T-helper 2 cell treated with Interferon-gamma antibody and Interleukin-4, amounts not matched to agents 5 μg/mL and 100 μg/mL, for 36 hours (primary cell): Measurements from ENCODE around the gene MYZAP.

ENCODE experiments used
- DNase-seq: peaks from one replicate; pipeline ENCODE4 v3.0.0; 2021; ENCODE audit warnings: low spot score
- H3K27ac Mint-ChIP-seq: one replicate; pipeline ENCODE4 v1.8.0; 2021; ENCODE audit warnings: mild to moderate bottlenecking, mixed read lengths
- H3K27me3 Mint-ChIP-seq: one replicate; pipeline ENCODE4 v1.8.0; 2021; ENCODE audit warnings: low read depth, mixed read lengths
- H3K36me3 Mint-ChIP-seq: one replicate; pipeline ENCODE4 v1.8.0; 2021; ENCODE audit warnings: low read depth, mixed read lengths
- H3K4me1 Mint-ChIP-seq: one replicate; pipeline ENCODE4 v1.8.0; 2021; ENCODE audit warnings: low read depth, mixed read lengths
- H3K4me3 Mint-ChIP-seq: one replicate; pipeline ENCODE4 v1.8.0; 2022; ENCODE audit warnings: mild to moderate bottlenecking, moderate library complexity, mixed read lengths
- H3K9me3 Mint-ChIP-seq: one replicate; pipeline ENCODE4 v1.8.0; 2021; ENCODE audit warnings: mixed read lengths

MYZAP gene

GRCh38 chr15:57635300-57635909, 43.7 kb downstream of the MYZAP start:
- H3K36me3 Mint-ChIP-seq: no peaks in the 10 kb centered on the region
- no peak overlapping the region for H3K4me3 Mint-ChIP-seq
- H3K27me3 Mint-ChIP-seq: peaks cover 5% of the 10 kb centered on the region
- no peaks in the 10 kb centered on the region for H3K9me3 Mint-ChIP-seq
- no peak for DNase-seq
- H3K27ac Mint-ChIP-seq: no peak overlapping the region
- H3K4me1 Mint-ChIP-seq: no peaks in the 10 kb centered on the region

DNA sequence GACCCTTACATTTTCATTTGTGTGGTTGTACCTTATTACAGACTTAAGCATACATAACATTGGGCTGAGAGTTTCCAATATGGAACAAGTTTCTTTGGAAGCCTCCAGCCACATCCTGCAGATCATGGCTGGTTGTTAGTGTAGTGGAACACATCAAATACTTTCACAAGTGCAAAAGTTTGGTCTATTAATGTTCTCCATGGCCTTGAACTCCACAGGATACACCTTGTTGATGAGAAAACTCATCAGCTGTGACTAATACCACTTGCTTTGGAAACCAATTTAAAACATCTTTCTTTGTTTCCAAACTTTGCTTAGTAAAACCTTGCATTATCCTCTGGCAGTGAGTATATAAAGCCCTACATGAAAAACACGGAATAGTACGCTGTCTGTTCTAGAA, 46.1 kb downstream of the MYZAP start:
- Mint-ChIP-seq H3K36me3 (no peaks in the 10 kb centered on the region), H3K4me3 (no peak overlapping the region), H3K27ac (no peak overlapping the region), H3K9me3 (no peaks in the 10 kb centered on the region), H3K4me1 (peaks cover 4% of the 10 kb centered on the region), H3K27me3 (peaks cover 5% of the 10 kb centered on the region)
- DNase-seq: no peak

GRCh38 chr15:57639306-57639705, 47.6 kb downstream of the MYZAP start:
- Mint-ChIP-seq H3K4me3 (no peak overlapping the region), H3K36me3 (no peaks in the 10 kb centered on the region), H3K4me1 (peaks cover 4% of the 10 kb centered on the region), H3K9me3 (no peaks in the 10 kb centered on the region), H3K27me3 (peaks cover 8% of the 10 kb centered on the region), H3K27ac (no peak overlapping the region)
- no peak for DNase-seq

- no peak overlapping the region for H3K27ac Mint-ChIP-seq
- H3K4me3 Mint-ChIP-seq: no peak overlapping the region
- H3K36me3 Mint-ChIP-seq: no peaks in the 10 kb centered on the region
- H3K4me1 Mint-ChIP-seq: peaks cover 4% of the 10 kb centered on the region
- H3K27me3 Mint-ChIP-seq: peaks cover 8% of the 10 kb centered on the region
- no peak for DNase-seq
- no peaks in the 10 kb centered on the region for H3K9me3 Mint-ChIP-seq
Measured at GRCh38 chr15:57640930-57641682, 49.4 kb downstream of the MYZAP start.

DNA sequence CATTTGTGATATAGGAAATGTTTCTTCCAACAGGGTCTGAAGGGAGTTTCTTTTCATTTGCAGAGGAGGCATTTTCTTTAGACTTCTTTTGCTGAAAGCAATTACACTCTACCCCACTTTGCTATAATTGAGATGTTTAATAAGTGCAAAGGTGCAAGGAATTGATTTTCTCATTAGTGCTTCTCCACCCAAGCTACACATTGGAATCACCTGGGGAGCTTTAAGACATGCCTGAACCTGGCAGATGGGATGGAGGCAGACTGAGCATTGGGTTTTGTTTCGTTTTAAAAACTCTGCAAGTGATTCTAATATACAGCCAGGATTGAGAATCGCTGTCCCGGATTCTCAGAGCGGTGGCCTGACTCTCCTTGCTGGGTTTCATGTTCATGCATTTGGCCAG, 52.1 kb downstream of the MYZAP start:
- no peak overlapping the region for H3K4me3 Mint-ChIP-seq
- peaks cover 6% of the 10 kb centered on the region for H3K27me3 Mint-ChIP-seq
- no peaks in the 10 kb centered on the region for H3K36me3 Mint-ChIP-seq
- H3K27ac Mint-ChIP-seq: no peak overlapping the region
- H3K9me3 Mint-ChIP-seq: no peaks in the 10 kb centered on the region
- H3K4me1 Mint-ChIP-seq: peaks cover 4% of the 10 kb centered on the region
- no peak for DNase-seq

GRCh38 chr15:57646087-57646486, 54.4 kb downstream of the MYZAP start:
- Mint-ChIP-seq H3K27ac (no peak overlapping the region), H3K9me3 (no peaks in the 10 kb centered on the region), H3K4me3 (no peak overlapping the region), H3K27me3 (peaks cover 6% of the 10 kb centered on the region), H3K4me1 (peaks cover 4% of the 10 kb centered on the region), H3K36me3 (no peaks in the 10 kb centered on the region)
- no peak for DNase-seq

DNA sequence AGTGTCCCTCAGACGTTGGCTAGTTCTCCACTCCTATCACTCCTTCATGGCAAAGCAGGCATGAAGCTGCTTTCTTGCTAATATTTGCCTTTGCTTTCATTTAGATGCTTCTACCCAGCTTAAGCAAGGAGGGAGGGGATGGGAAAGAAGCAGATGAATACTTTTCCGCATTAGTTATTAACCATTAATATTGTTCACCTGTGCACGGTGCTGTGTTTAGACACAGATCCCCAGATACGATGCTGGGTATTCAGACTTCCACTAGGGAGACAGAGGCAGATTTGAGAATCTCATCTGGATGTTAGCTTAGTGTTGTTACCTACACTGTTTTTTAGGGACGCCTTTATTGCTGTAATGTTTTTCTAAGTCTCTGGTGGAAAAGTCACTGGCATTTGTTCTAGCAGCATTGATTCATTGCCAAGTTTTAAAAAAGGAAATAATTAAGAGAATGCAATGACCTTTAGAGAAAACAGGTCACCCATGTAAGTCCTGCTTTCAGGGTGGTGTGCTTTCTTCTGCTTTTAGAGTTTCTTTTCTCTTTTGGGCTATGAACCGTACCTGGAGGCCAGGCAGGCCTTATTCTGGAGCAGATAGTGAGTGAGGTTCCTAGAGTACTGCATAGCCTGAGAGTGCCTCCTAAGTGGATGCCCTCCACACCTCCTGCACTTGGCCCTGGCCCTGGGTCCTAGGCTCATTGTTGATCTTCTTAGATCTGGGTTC, 55.5 kb downstream of the MYZAP start:
- H3K27ac Mint-ChIP-seq: no peak overlapping the region
- peaks cover 6% of the 10 kb centered on the region for H3K27me3 Mint-ChIP-seq
- H3K9me3 Mint-ChIP-seq: no peaks in the 10 kb centered on the region
- no peak overlapping the region for H3K4me3 Mint-ChIP-seq
- peaks cover 7% of the 10 kb centered on the region for H3K4me1 Mint-ChIP-seq
- H3K36me3 Mint-ChIP-seq: no peaks in the 10 kb centered on the region
- no peak for DNase-seq

DNA sequence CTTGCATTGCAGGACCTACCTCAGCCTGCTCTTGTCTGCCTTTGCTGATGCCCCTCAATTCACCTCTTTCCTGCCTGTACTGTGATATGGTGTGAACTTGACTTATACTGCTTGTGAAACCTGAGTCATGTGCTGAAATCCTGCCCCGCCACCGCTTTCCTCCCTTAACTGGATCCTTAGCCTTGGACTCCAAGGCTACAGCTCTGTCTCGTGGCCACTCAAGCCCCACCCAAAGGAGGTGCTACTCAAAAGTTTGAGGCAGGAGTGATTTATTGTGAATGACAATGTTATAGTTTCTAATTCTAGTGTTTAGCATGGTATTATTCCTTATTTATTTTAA, 56.1 kb downstream of the MYZAP start:
- Mint-ChIP-seq H3K9me3 (no peaks in the 10 kb centered on the region), H3K4me1 (peaks cover 8% of the 10 kb centered on the region), H3K27me3 (peaks cover 6% of the 10 kb centered on the region), H3K27ac (no peak overlapping the region), H3K36me3 (no peaks in the 10 kb centered on the region), H3K4me3 (no peak overlapping the region)
- no peak for DNase-seq

GRCh38 chr15:57649138-57649537, 57.4 kb downstream of the MYZAP start:
- Mint-ChIP-seq H3K27ac (no peak overlapping the region), H3K4me3 (no peak overlapping the region), H3K4me1 (peaks cover 8% of the 10 kb centered on the region), H3K36me3 (no peaks in the 10 kb centered on the region), H3K27me3 (peaks cover 3% of the 10 kb centered on the region), H3K9me3 (no peaks in the 10 kb centered on the region)
- DNase-seq: no peak

DNA sequence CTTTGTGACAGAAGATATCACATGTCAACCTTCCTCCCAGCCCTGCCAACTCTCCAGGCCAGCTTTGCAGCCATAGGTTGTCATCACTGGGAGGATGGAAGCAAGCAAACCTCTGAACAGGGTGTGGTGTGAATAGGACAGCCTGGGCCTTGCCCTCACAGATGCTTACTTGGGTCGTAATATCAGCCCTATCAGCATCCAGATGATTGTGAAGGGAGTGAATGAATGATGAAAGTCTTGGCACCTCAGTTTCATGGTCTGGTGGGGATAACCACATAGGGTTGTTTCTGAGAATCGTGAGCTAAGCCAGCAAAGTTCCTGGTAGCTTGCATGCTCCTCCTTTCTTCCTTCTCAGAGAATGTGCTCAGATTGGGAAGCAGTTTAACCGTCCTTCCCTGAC, 59.7 kb downstream of the MYZAP start:
- Mint-ChIP-seq H3K4me1 (peaks cover 8% of the 10 kb centered on the region), H3K9me3 (no peaks in the 10 kb centered on the region), H3K4me3 (no peak overlapping the region), H3K27me3 (peaks cover 3% of the 10 kb centered on the region), H3K36me3 (no peaks in the 10 kb centered on the region), H3K27ac (no peak overlapping the region)
- no peak for DNase-seq

GRCh38 chr15:57652481-57652880, 60.8 kb downstream of the MYZAP start:
- H3K27ac Mint-ChIP-seq: no peak overlapping the region
- no peaks in the 10 kb centered on the region for H3K36me3 Mint-ChIP-seq
- H3K4me1 Mint-ChIP-seq: peaks cover 8% of the 10 kb centered on the region
- DNase-seq: no peak
- H3K9me3 Mint-ChIP-seq: no peaks in the 10 kb centered on the region
- H3K4me3 Mint-ChIP-seq: no peak overlapping the region
- H3K27me3 Mint-ChIP-seq: peaks cover 8% of the 10 kb centered on the region

- no peaks in the 10 kb centered on the region for H3K36me3 Mint-ChIP-seq
- H3K27ac Mint-ChIP-seq: no peak overlapping the region
- H3K9me3 Mint-ChIP-seq: no peaks in the 10 kb centered on the region
- H3K4me3 Mint-ChIP-seq: no peak overlapping the region
- H3K4me1 Mint-ChIP-seq: peaks cover 8% of the 10 kb centered on the region
- peaks cover 16% of the 10 kb centered on the region for H3K27me3 Mint-ChIP-seq
- no peak for DNase-seq
Measured at GRCh38 chr15:57654153-57654852, 62.6 kb downstream of the MYZAP start.

GRCh38 chr15:57655053-57655452, 63.3 kb downstream of the MYZAP start:
- Mint-ChIP-seq H3K36me3 (no peaks in the 10 kb centered on the region), H3K27ac (no peak overlapping the region), H3K4me1 (peaks cover 8% of the 10 kb centered on the region), H3K4me3 (no peak overlapping the region), H3K9me3 (no peaks in the 10 kb centered on the region), H3K27me3 (peaks cover 16% of the 10 kb centered on the region)
- no peak for DNase-seq

- no peak for DNase-seq
- H3K27ac Mint-ChIP-seq: no peak overlapping the region
- peaks cover 8% of the 10 kb centered on the region for H3K4me1 Mint-ChIP-seq
- H3K36me3 Mint-ChIP-seq: no peaks in the 10 kb centered on the region
- no peaks in the 10 kb centered on the region for H3K9me3 Mint-ChIP-seq
- peaks cover 14% of the 10 kb centered on the region for H3K27me3 Mint-ChIP-seq
- H3K4me3 Mint-ChIP-seq: no peak overlapping the region
Measured at GRCh38 chr15:57655809-57656208, 64.1 kb downstream of the MYZAP start.
